ENCODE results near the gene IQCE.

GRCh38 chr7:2634267-2635145, 75.7 kb downstream of the IQCE start:
- no peak for TF ChIP-seq CTCF (IDR thresholded peaks at IDR 0.05)
- no peak for TF ChIP-seq POLR2A (IDR thresholded peaks at IDR 0.05)

Data from upper lobe of left lung (tissue), 4 donors.